ENCODE results near the gene RGS7.

DNA sequence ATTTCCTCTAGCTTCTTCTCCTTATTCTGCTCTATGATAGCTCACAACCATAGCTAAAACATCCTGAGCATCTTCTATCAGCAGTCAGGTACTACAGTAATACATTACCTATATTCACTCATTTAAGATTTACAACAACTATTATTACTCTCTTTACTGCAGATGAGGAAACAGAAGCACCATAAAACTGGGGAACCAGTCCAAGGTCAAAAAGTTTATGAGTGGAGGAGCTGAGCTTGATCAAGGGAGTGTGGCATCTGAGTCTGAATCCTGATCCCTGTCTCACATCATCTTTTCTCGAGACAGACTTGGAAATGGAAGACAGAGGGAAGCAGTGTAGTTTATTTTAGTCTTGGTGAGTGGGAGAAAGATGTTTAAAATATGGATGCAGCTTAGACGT lies 288.6 kb downstream of the RGS7 start:
- TF ChIP-seq POLR2AphosphoS5 (IDR thresholded peaks at IDR 0.05) (no peak), POLR2A (IDR thresholded peaks at IDR 0.05) (no peak), EP300 (IDR thresholded peaks at IDR 0.05) (no peak)
- TF ChIP-seq, protein P1, sequence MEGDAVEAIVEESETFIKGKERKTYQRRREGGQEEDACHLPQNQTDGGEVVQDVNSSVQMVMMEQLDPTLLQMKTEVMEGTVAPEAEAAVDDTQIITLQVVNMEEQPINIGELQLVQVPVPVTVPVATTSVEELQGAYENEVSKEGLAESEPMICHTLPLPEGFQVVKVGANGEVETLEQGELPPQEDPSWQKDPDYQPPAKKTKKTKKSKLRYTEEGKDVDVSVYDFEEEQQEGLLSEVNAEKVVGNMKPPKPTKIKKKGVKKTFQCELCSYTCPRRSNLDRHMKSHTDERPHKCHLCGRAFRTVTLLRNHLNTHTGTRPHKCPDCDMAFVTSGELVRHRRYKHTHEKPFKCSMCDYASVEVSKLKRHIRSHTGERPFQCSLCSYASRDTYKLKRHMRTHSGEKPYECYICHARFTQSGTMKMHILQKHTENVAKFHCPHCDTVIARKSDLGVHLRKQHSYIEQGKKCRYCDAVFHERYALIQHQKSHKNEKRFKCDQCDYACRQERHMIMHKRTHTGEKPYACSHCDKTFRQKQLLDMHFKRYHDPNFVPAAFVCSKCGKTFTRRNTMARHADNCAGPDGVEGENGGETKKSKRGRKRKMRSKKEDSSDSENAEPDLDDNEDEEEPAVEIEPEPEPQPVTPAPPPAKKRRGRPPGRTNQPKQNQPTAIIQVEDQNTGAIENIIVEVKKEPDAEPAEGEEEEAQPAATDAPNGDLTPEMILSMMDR (IDR thresholded peaks at IDR 0.05), result no peak

Data from gastroesophageal sphincter (tissue), 3 donors.